ENCODE data around the gene GGT6.

GGT6 gene

DNA sequence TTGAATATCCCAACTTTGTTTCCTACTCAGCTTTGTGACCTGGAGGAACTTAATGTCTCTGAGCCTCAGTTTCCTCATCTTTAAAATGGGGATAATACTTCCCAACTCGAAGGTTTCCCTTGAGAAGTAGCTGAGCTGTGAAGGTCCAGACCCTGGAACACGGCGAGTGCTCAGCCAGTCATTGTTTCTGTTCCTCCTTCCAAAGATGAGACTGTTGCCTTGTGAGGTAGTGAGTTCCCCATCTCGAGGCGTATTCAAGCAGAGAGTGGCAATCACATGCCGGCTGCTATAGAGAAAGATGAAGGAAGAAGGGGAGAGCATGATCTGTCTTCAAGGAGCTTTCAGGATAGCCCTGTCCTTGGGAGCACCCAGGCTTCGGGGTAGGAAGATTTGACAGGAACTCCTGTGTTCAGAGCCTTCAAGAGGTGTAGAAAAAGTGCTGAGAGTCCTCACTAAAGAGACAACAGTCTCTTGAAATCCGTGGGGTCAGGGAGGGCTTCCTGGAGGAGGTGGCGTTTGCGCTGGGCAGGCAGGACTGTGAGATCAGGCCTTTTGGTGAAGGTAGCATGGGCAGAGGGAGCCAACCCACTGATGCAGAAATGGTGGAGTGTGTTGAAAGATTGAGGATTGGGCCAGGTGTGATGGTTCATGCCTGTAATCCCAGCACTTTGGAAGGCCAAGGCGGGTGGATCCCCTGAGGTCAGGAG is 34.5 kb downstream of the GGT6 start:
- Histone ChIP-seq H3K9ac (ENCODE audit: low read length) (no peak overlapping the region), H3K9me3 (ENCODE audit: insufficient read depth, low read length) (no peaks in the 10 kb centered on the region), H4K20me1 (ENCODE audit: insufficient read depth, low read length) (no peaks in the 10 kb centered on the region), H3K4me3 (ENCODE audit: low read length) (no peak overlapping the region), H2AFZ (ENCODE audit: low read depth, low read length) (no peak overlapping the region), H3K4me2 (ENCODE audit: low read length) (no peak overlapping the region), H3K27ac (ENCODE audit: low read length) (no peak overlapping the region), H3K27me3 (ENCODE audit: low read depth, low read length) (peaks cover 10% of the 10 kb centered on the region; the same call in 1 of the 2 replicates), H3K36me3 (replicated peaks; ENCODE audit: low read depth, low read length) (no peaks in the 10 kb centered on the region), H3K4me1 (ENCODE audit: low read length) (peaks cover 16% of the 10 kb centered on the region), H3K79me2 (ENCODE audit: low read length) (no peaks in the 10 kb centered on the region)
- TF ChIP-seq EZH2phosphoT487 (IDR thresholded peaks at IDR 0.05; ENCODE audit: low read depth): no peak
- TF ChIP-seq, protein P1, sequence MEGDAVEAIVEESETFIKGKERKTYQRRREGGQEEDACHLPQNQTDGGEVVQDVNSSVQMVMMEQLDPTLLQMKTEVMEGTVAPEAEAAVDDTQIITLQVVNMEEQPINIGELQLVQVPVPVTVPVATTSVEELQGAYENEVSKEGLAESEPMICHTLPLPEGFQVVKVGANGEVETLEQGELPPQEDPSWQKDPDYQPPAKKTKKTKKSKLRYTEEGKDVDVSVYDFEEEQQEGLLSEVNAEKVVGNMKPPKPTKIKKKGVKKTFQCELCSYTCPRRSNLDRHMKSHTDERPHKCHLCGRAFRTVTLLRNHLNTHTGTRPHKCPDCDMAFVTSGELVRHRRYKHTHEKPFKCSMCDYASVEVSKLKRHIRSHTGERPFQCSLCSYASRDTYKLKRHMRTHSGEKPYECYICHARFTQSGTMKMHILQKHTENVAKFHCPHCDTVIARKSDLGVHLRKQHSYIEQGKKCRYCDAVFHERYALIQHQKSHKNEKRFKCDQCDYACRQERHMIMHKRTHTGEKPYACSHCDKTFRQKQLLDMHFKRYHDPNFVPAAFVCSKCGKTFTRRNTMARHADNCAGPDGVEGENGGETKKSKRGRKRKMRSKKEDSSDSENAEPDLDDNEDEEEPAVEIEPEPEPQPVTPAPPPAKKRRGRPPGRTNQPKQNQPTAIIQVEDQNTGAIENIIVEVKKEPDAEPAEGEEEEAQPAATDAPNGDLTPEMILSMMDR (IDR thresholded peaks at IDR 0.05; ENCODE audit: low read depth, low read length): no peak

DNA sequence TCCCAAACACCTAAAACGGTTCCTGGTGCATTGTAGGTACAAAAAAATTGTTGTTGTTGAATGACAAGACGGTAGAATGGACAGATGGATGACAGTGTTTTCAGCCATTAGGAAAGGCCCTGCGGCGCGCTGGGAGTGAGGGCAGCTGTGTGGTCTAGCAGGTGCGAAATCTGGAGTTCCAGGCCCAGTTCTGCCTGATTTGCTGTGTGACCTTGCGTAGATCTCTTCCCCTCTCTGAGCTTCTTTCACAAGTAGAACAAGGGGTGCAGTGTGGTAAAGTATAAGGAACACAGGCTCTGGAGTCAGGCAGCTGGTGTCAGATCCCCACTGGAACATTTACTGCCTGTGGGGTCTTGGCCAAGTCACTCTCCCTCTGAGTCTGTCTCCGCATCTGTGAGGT is 36.4 kb downstream of the GGT6 start:
- H3K9me3 ChIP-seq (ENCODE audit: insufficient read depth, low read length): no peaks in the 10 kb centered on the region
- no peak overlapping the region for H3K9ac ChIP-seq (ENCODE audit: low read length)
- H3K4me1 ChIP-seq (ENCODE audit: low read length): peaks cover 19% of the 10 kb centered on the region
- H3K79me2 ChIP-seq (ENCODE audit: low read length): no peaks in the 10 kb centered on the region
- no peak overlapping the region for H3K4me3 ChIP-seq (ENCODE audit: low read length)
- H4K20me1 ChIP-seq (ENCODE audit: insufficient read depth, low read length): no peaks in the 10 kb centered on the region
- peaks cover 6% of the 10 kb centered on the region; the same call in 1 of the 2 replicates for H3K27me3 ChIP-seq (ENCODE audit: low read depth, low read length)
- H3K36me3 ChIP-seq (replicated peaks; ENCODE audit: low read depth, low read length): no peaks in the 10 kb centered on the region
- H2AFZ ChIP-seq (ENCODE audit: low read depth, low read length): no peak overlapping the region
- peak overlapping the region; percentile 9; the same call in 1 of the 2 replicates for H3K4me2 ChIP-seq (ENCODE audit: low read length)
- no peak for TF ChIP-seq EZH2phosphoT487 (IDR thresholded peaks at IDR 0.05; ENCODE audit: low read depth)
- TF ChIP-seq, protein P1 (IDR thresholded peaks at IDR 0.05; ENCODE audit: low read depth, low read length): no peak
- no peak overlapping the region for H3K27ac ChIP-seq (ENCODE audit: low read length)

DNA sequence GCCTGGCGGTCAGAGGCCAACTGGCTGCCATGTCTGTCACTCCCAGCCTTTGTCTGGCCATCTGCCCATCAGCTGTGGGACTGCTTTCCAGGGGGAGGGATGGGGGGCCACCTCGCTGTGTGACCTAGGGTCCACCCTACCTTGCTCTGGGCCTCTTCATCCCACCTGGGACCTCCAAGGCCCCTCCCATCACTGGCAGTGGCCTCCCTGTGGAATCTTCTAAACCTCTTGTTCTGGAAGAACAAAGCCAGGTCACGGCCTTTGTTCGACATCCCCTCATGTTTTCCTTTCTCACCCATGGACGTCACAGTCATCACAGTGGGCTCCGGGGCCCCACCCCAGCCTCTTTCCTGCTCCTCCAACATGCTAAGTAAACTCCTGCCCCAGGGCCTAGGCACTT is 37.7 kb downstream of the GGT6 start:
- TF ChIP-seq, protein P1 (IDR thresholded peaks at IDR 0.05; ENCODE audit: low read depth, low read length): no peak
- TF ChIP-seq EZH2phosphoT487 (IDR thresholded peaks at IDR 0.05; ENCODE audit: low read depth): no peak
- H3K4me2 ChIP-seq (ENCODE audit: low read length): no peak overlapping the region
- no peak overlapping the region for H3K9ac ChIP-seq (ENCODE audit: low read length)
- H3K79me2 ChIP-seq (ENCODE audit: low read length): no peaks in the 10 kb centered on the region
- H4K20me1 ChIP-seq (ENCODE audit: insufficient read depth, low read length): no peaks in the 10 kb centered on the region
- H3K36me3 ChIP-seq (replicated peaks; ENCODE audit: low read depth, low read length): no peaks in the 10 kb centered on the region
- H3K27ac ChIP-seq (ENCODE audit: low read length): no peak overlapping the region
- peaks cover 6% of the 10 kb centered on the region; the same call in 1 of the 2 replicates for H3K27me3 ChIP-seq (ENCODE audit: low read depth, low read length)
- H3K9me3 ChIP-seq (ENCODE audit: insufficient read depth, low read length): no peaks in the 10 kb centered on the region
- H3K4me3 ChIP-seq (ENCODE audit: low read length): no peak overlapping the region
- no peak overlapping the region for H2AFZ ChIP-seq (ENCODE audit: low read depth, low read length)
- peaks cover 27% of the 10 kb centered on the region for H3K4me1 ChIP-seq (ENCODE audit: low read length)

DNA sequence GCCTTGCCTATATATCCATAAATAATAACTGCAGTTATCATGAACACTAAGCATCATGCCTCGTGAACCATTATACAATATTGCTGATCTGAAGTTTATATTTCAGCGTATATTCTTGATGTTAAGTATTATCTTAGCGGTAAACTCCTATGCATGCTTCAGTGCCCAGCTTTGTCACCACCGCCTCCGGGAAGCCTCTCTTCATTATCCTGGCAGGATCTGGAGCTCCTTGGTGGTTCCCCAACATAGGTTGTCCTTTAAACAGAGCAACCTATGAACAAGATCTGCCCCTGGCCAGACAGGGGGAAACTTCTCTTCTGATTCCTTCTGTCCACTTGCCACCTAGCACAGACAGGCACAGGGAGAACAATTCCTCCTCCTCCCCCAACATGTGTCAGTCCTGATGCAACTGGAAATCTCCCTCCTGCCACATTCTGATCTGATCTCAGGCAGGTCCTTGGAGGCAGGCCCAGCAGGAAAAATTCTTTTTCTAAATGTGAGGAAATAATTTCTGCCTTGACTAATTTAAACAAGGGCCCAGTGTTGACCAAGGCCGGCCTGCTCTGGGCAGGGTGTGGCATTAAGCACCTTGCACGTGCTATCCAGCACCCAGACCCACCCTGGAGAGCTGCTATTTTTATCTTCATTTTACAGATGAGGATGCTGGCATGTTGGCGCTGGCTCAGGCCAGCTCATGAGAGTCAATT is 39.3 kb downstream of the GGT6 start:
- H3K36me3 ChIP-seq (replicated peaks; ENCODE audit: low read depth, low read length): no peaks in the 10 kb centered on the region
- no peaks in the 10 kb centered on the region for H4K20me1 ChIP-seq (ENCODE audit: insufficient read depth, low read length)
- TF ChIP-seq, protein P1 (IDR thresholded peaks at IDR 0.05; ENCODE audit: low read depth, low read length): no peak
- TF ChIP-seq EZH2phosphoT487 (IDR thresholded peaks at IDR 0.05; ENCODE audit: low read depth): no peak
- no peak overlapping the region for H3K9ac ChIP-seq (ENCODE audit: low read length)
- H3K79me2 ChIP-seq (ENCODE audit: low read length): no peaks in the 10 kb centered on the region
- H2AFZ ChIP-seq (ENCODE audit: low read depth, low read length): no peak overlapping the region
- H3K27ac ChIP-seq (ENCODE audit: low read length): no peak overlapping the region
- no peaks in the 10 kb centered on the region for H3K27me3 ChIP-seq (ENCODE audit: low read depth, low read length)
- no peak overlapping the region for H3K4me2 ChIP-seq (ENCODE audit: low read length)
- H3K9me3 ChIP-seq (ENCODE audit: insufficient read depth, low read length): no peaks in the 10 kb centered on the region
- peaks cover 27% of the 10 kb centered on the region for H3K4me1 ChIP-seq (ENCODE audit: low read length)
- H3K4me3 ChIP-seq (ENCODE audit: low read length): no peak overlapping the region

Measured in OCI-LY3 (cell line).